Hematopoietic multipotent progenitor cell treated with erythropoietin and hydrocortisone succinate and interleukin-3 and kit ligand, for 17 days (in vitro differentiated cells): Measurements from ENCODE around the gene EXOC6.
"Not testable (repeated sequence)": the region's sequence is repeated elsewhere in the genome, so short reads cannot be mapped to it uniquely, and the experiment has no call there.

ENCODE experiments used
- DNase-seq: peaks from one replicate; pipeline ENCODE4 v3.0.0-alpha.2; 2015; ENCODE audit warnings: low spot score

The EXOC6 gene

GRCh38 chr10:93081834-93082233 lies 233.5 kb downstream of the EXOC6 start:
- DNase-seq = no peak

GRCh38 chr10:93083743-93084539 lies 235.6 kb downstream of the EXOC6 start:
- no peak for DNase-seq

GRCh38 chr10:93085272-93085859 lies 237.0 kb downstream of the EXOC6 start:
- no peak for DNase-seq

GRCh38 chr10:93086289-93086688 lies 238.0 kb downstream of the EXOC6 start:
- no peak for DNase-seq

GRCh38 chr10:93087846-93088245 lies 239.5 kb downstream of the EXOC6 start:
- no peak for DNase-seq

- no peak for DNase-seq
These were observed 240.1 kb downstream of the EXOC6 start for GRCh38 chr10:93088466-93088865.

GRCh38 chr10:93090619-93091018 lies 242.3 kb downstream of the EXOC6 start:
- no peak for DNase-seq

GRCh38 chr10:93091960-93092359 lies 243.6 kb downstream of the EXOC6 start:
- DNase-seq = no peak

- no peak for DNase-seq
These were observed 246.9 kb downstream of the EXOC6 start for GRCh38 chr10:93095225-93095624.

- no peak for DNase-seq
These were observed 248.6 kb downstream of the EXOC6 start for GRCh38 chr10:93096901-93097300.

GRCh38 chr10:93097386-93097785 lies 249.1 kb downstream of the EXOC6 start:
- no peak for DNase-seq

- no peak for DNase-seq
These were observed 250.5 kb downstream of the EXOC6 start for GRCh38 chr10:93098816-93099215.

- DNase-seq = no peak
These were observed 251.3 kb downstream of the EXOC6 start for GRCh38 chr10:93099670-93100069.

GRCh38 chr10:93101148-93101547 lies 252.8 kb downstream of the EXOC6 start:
- not testable (repeated sequence) for DNase-seq

- no peak for DNase-seq
These were observed 255.6 kb downstream of the EXOC6 start for GRCh38 chr10:93103953-93104352.

GRCh38 chr10:93106631-93107072 lies 258.3 kb downstream of the EXOC6 start:
- DNase-seq = no peak
